ENCODE measurements around the gene CARD11. TPM values are rescaled to one million over a fixed set of nuclear protein-coding genes. Genes with fewer than 3 reads are reported as not detected.
"Not testable (repeated sequence)": the region's sequence is repeated elsewhere in the genome, so short reads cannot be mapped to it uniquely, and the experiment has no call there.

CARD11 gene
- total RNA-seq, 2 experiments from 2014 or later, result 118 to 122 TPM

- no peak for ATAC-seq (ENCODE audit: poor library complexity)
- Mint-ChIP-seq H3K4me3 (no peak overlapping the region), H3K4me1 (ENCODE audit: low read depth) (peaks cover 73% of the 10 kb centered on the region), H3K9me3 (no peaks in the 10 kb centered on the region), H3K27me3 (no peaks in the 10 kb centered on the region), H3K36me3 (ENCODE audit: low read depth) (peaks cover 86% of the 10 kb centered on the region), H3K27ac (peak overlapping the region; percentile 82)
- no peak for TF ChIP-seq CTCF (IDR thresholded peaks at IDR 0.05)
- CTCF ChIA-PET, result interaction anchor here (0.8 kb wide), 1 partner anchor 16 kb away, joined by 4 read pairs; no protein-coding TSS in a partner anchor
- POLR2A ChIA-PET, result no interaction called here
- DNase-seq, result peak in 2 of 14 experiments; percentile 17 to 35
- Histone ChIP-seq H3K4me1 (ENCODE audit: insufficient read depth, low read length) (peaks cover 40% of the 10 kb centered on the region), H3K9me3 (ENCODE audit: control insufficient read depth in 1 of 2, insufficient read depth in 1 of 2, low read length in 2 of 2) (no peaks in the 10 kb centered on the region), H3K4me3 (ENCODE audit: low read length) (no peak overlapping the region), H3K36me3 (ENCODE audit: insufficient read depth, low read length) (peaks cover 51% of the 10 kb centered on the region), H3K27me3 (ENCODE audit: control insufficient read depth in 1 of 2, insufficient read depth in 2 of 2, low read length in 2 of 2) (no peaks in the 10 kb centered on the region), H3K27ac (ENCODE audit: low read depth in 1 of 2, low read length in 2 of 2) (peak overlapping the region in 1 of 2 donors; percentile 29)
- intact Hi-C loops (cut with DNase I, micrococcal nuclease), result loop anchor here in 1 of 2 experiments (10.0 kb wide), 2 partner anchors 56 to 86 kb away; partner anchors contain the start of gene CARD11
Measured at GRCh38 chr7:2959103-2959680, 84.5 kb downstream of the CARD11 start.

GRCh38 chr7:2958416-2959102, 85.1 kb downstream of the CARD11 start:
- intact Hi-C loops (cut with DNase I, micrococcal nuclease), result loop anchor here in 1 of 2 experiments (10.0 kb wide), 2 partner anchors 56 to 86 kb away; partner anchors contain the start of gene CARD11

GRCh38 chr7:2957369-2957727, 86.3 kb downstream of the CARD11 start:
- ATAC-seq (ENCODE audit: poor library complexity); H3K4me3 ChIP-seq (ENCODE audit: low read length); H3K27me3 Mint-ChIP-seq; H3K9me3 Mint-ChIP-seq; POLR2A ChIA-PET; DNase-seq; H3K4me3 Mint-ChIP-seq; H3K27me3 ChIP-seq (ENCODE audit: control insufficient read depth in 1 of 2, insufficient read depth in 2 of 2, low read length in 2 of 2); H3K9me3 ChIP-seq (ENCODE audit: control insufficient read depth in 1 of 2, insufficient read depth in 1 of 2, low read length in 2 of 2); H3K27ac ChIP-seq (ENCODE audit: low read depth in 1 of 2, low read length in 2 of 2): not testable (repeated sequence)
- H3K36me3 Mint-ChIP-seq (ENCODE audit: low read depth), result peaks cover 89% of the 10 kb centered on the region
- H3K36me3 ChIP-seq (ENCODE audit: insufficient read depth, low read length), result peaks cover 69% of the 10 kb centered on the region
- intact Hi-C loops (cut with DNase I, micrococcal nuclease), result loop anchor here in 1 of 2 experiments (10.0 kb wide), 2 partner anchors 57 to 87 kb away; partner anchors contain the start of gene CARD11
- CTCF ChIA-PET, result interaction anchor here (0.6 to 1.3 kb wide), 2 partner anchors 136 to 197 kb away, joined by 3 to 4 read pairs; no protein-coding TSS in a partner anchor
- peaks cover 71% of the 10 kb centered on the region for H3K4me1 Mint-ChIP-seq (ENCODE audit: low read depth)
- H3K27ac Mint-ChIP-seq, result peak overlapping the region; percentile 82
- H3K4me1 ChIP-seq (ENCODE audit: insufficient read depth, low read length), result peaks cover 48% of the 10 kb centered on the region

More at GRCh38 chr7:2958416-2959102, 85.1 kb downstream of the CARD11 start:
- ChIA-PET CTCF (interaction anchor here (0.8 kb wide), 1 partner anchor 15 kb away, joined by 4 read pairs; no protein-coding TSS in a partner anchor), POLR2A (no interaction called here)
- Histone ChIP-seq H3K4me1 (ENCODE audit: insufficient read depth, low read length) (peaks cover 46% of the 10 kb centered on the region), H3K36me3 (ENCODE audit: insufficient read depth, low read length) (peaks cover 57% of the 10 kb centered on the region), H3K4me3 (ENCODE audit: low read length) (no peak overlapping the region), H3K27ac (ENCODE audit: low read depth in 1 of 2, low read length in 2 of 2) (no peak overlapping the region), H3K9me3 (ENCODE audit: control insufficient read depth in 1 of 2, insufficient read depth in 1 of 2, low read length in 2 of 2) (no peaks in the 10 kb centered on the region), H3K27me3 (ENCODE audit: control insufficient read depth in 1 of 2, insufficient read depth in 2 of 2, low read length in 2 of 2) (no peaks in the 10 kb centered on the region)
- ATAC-seq (ENCODE audit: poor library complexity), result no peak
- H3K9me3 Mint-ChIP-seq, result no peaks in the 10 kb centered on the region
- H3K27me3 Mint-ChIP-seq, result no peaks in the 10 kb centered on the region
- peak in 2 of 14 experiments; percentile 1 to 29 for DNase-seq
- no peak for TF ChIP-seq CTCF (IDR thresholded peaks at IDR 0.05)
- H3K4me1 Mint-ChIP-seq (ENCODE audit: low read depth), result peaks cover 77% of the 10 kb centered on the region
- H3K36me3 Mint-ChIP-seq (ENCODE audit: low read depth), result peaks cover 88% of the 10 kb centered on the region
- no peak overlapping the region for H3K4me3 Mint-ChIP-seq
- peak overlapping the region; percentile 82 for H3K27ac Mint-ChIP-seq

Data from CD4-positive, alpha-beta T cell (primary cell).